BE2C (cell line): Measurements from ENCODE around the gene ZSCAN12. TPM values are rescaled to one million over a fixed set of nuclear protein-coding genes. Genes with fewer than 3 reads are reported as not detected.
"Not testable (repeated sequence)": the region's sequence is repeated elsewhere in the genome, so short reads cannot be mapped to it uniquely, and the experiment has no call there.

Source experiments
- DNase-seq: peaks from one replicate; pipeline ENCODE4 v3.0.0-alpha.2; 2020
- H3K27me3 ChIP-seq: fragments of 250-450 bp; sonication (Bioruptor Pico); 2 replicates; pipeline ENCODE4 v1.5.1; 2020; ENCODE audit warnings: mild to moderate bottlenecking
- H3K36me3 ChIP-seq: fragments of 250-450 bp; sonication (Bioruptor Pico); 2 replicates; pipeline ENCODE4 v1.5.1; 2020; ENCODE audit warnings: mild to moderate bottlenecking
- H3K4me1 ChIP-seq: fragments of 250-450 bp; sonication (Bioruptor Pico); 2 replicates; pipeline ENCODE4 v1.5.1; 2020
- H3K4me3 ChIP-seq: 2 replicates; pipeline ENCODE4 v1.5.1; 2011; ENCODE audit warnings: low read depth, low read length
- H3K9me3 ChIP-seq: fragments of 250-450 bp; sonication (Bioruptor Pico); 2 replicates; pipeline ENCODE4 v1.5.1; 2020
- polyA plus RNA-seq: library from polyadenylated mRNA; unstranded; fragments of >200 nt; gene quantifications from one replicate; pipeline ENCODE4 v1.2.1, GENCODE V29; 2012; ENCODE audit warnings: low read depth, missing spikeins; ENCODE audit not compliant: insufficient read length, insufficient read depth
- TF ChIP-seq, protein P1 (sequence below): IDR thresholded peaks from 2 replicates; pipeline ENCODE4 v1.5.1; 2012; ENCODE audit warnings: mild to moderate bottlenecking, low read depth, low read length

The ZSCAN12 gene
- 5.7 TPM for polyA plus RNA-seq

DNA sequence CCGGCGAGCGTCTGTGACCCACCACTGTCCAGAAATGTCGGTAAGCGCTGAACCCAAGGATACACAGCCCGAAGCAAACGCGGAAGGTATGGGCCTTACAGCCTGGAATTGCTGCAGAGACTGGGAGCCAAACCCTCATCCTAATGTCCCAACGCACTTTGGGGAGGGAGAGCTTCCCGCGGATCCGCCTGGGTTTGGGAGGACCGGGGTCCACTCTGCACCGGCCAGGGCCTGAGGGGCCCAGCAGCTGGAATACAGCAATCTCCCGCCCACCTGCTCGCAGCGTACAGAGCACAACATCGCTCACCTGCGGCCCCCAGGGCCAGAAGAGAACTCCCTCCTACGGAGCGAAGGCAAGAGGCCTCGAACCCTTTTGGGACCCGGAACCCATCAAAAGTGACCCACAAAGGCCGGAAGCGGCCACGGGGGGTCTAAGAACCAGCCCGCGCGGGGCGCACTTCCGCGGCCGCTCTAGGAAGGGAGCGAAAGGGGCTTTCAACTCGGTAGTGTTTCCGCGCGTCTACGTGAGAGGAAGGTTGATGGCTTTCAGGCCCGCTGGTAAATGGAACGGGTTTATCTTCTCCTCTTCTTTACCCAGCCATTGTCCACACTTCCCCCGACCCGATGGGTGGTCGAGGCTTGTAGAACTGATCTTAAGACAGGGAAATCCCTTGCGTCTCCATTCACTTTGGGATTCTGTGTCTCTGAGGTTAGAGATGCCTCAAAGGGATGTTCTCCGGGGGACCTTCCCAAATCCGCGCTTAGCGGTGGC, at the start of gene ZSCAN12:
TSS of gene ZSCAN12 (minus strand) at position 398 of the 772 bp plus-strand sequence. CDS start 1,342 bp downstream, outside the sequence.
- no peaks in the 10 kb centered on the region for H3K27me3 ChIP-seq
- TF ChIP-seq, protein P1, sequence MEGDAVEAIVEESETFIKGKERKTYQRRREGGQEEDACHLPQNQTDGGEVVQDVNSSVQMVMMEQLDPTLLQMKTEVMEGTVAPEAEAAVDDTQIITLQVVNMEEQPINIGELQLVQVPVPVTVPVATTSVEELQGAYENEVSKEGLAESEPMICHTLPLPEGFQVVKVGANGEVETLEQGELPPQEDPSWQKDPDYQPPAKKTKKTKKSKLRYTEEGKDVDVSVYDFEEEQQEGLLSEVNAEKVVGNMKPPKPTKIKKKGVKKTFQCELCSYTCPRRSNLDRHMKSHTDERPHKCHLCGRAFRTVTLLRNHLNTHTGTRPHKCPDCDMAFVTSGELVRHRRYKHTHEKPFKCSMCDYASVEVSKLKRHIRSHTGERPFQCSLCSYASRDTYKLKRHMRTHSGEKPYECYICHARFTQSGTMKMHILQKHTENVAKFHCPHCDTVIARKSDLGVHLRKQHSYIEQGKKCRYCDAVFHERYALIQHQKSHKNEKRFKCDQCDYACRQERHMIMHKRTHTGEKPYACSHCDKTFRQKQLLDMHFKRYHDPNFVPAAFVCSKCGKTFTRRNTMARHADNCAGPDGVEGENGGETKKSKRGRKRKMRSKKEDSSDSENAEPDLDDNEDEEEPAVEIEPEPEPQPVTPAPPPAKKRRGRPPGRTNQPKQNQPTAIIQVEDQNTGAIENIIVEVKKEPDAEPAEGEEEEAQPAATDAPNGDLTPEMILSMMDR = peak; percentile 74
- peaks cover 29% of the 10 kb centered on the region for H3K36me3 ChIP-seq
- DNase-seq = peak; percentile 92
- H3K4me1 ChIP-seq = no peaks in the 10 kb centered on the region
- H3K9me3 ChIP-seq = no peaks in the 10 kb centered on the region
- peak within 1 kb of the TSS; percentile 99 for H3K4me3 ChIP-seq

DNA sequence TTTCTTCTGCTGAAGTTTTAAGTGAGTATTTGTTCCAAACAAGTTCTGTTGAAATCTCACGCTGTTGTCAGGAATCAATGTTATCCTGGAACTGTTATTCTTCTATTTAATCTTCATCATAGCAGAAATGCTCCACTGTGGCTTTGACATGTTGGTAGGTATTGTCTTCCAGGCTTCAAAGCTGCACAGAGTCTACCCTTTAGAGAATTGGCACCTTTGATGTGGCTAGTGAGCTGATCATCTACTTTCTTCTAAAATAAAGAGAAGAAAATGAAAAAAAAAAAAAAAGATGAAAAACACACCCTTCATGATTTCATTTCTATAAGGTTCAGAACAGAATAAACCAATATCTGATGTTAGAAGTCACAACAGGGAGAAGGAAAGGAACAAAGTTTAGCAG, 49.5 kb upstream of the ZSCAN12 start:
- no peak for DNase-seq
- H3K27me3 ChIP-seq = peaks cover 5% of the 10 kb centered on the region; the same call in 1 of the 2 replicates
- no peak overlapping the region for H3K4me3 ChIP-seq
- TF ChIP-seq, protein P1 = no peak
- H3K4me1 ChIP-seq = no peaks in the 10 kb centered on the region
- no peaks in the 10 kb centered on the region; the same call in 1 of the 2 replicates for H3K9me3 ChIP-seq
- no peaks in the 10 kb centered on the region for H3K36me3 ChIP-seq

DNA sequence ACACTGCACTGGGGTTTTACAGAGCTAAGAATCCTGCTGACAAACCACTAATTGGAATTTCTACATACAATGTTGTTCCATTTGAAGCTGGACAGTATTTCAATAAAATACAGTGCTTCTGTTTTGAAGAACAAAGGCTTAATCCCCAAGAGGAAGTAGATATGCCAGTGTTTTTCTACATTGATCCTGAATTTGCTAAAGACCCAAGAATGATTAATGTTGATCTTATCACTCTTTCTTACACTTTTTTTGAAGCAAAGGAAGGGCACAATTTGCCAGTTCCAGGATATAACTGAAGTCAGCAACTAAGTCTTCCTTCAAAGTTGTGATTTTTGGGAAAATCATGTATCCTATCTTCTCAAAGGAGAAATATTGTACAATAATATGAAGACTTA, 48.0 kb upstream of the ZSCAN12 start:
- DNase-seq, H3K36me3 ChIP-seq, H3K4me1 ChIP-seq, H3K9me3 ChIP-seq, H3K27me3 ChIP-seq: not testable (repeated sequence)
- H3K4me3 ChIP-seq = peak overlapping the region; percentile 56

DNA sequence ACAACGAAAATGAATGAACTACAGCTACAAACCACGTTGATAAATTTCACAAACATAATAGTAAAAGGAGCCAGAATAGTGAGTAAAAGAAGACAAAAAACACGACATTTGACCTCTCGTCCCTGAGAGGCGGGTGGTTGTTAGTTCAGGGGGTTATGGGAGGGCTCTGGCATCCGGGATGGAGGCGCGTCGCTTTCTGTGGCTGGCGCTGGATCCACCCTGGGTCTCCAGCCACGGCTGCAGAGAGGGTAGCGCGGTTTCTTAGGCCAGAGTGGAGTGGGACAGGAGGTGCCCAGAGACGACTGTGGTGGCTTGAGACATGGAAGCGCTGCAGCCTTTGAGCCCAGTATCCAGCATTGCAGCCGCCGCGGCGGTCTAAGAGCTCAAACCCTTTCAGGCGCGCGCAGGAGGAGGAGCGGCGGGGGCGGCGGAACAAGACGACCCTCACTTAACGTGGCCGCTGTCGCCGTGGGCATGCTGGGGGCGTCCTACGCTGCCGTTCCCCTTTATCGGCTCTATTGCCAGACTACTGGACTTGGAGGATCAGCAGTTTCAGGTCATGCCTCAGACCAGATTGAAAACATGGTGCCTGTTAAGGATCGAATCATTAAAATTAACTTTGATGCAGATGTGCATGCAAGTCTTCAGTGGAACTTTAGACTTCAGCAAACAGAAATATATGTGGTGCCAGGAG, 47.4 kb upstream of the ZSCAN12 start:
- Histone ChIP-seq H3K4me1 (no peaks in the 10 kb centered on the region), H3K36me3 (no peaks in the 10 kb centered on the region), H3K9me3 (no peaks in the 10 kb centered on the region; the same call in 1 of the 2 replicates), H3K4me3 (peak overlapping the region; percentile 56), H3K27me3 (peaks cover 3% of the 10 kb centered on the region; the same call in 1 of the 2 replicates)
- TF ChIP-seq, protein P1 = no peak
- DNase-seq = peak; percentile 42

DNA sequence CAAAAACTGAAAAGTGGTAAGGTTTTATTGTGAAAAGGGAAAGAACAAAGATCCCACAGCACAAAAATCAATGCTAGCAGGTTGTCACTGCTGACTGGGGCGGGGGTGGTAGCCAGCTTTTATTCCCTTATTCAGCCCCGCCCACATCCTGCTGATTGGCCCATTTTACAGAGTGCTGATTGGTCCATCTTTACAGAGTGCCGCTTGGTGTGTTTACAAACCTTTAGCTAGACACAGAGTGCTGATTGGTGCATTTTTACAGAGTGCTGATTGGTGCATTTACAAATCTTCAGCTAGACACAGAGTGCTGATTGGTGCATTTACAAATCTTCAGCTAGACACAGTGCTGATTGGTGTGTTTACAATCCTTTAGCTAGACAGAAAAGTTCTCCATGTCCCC, 45.2 kb upstream of the ZSCAN12 start:
- not testable (repeated sequence) for H3K4me3 ChIP-seq, H3K9me3 ChIP-seq, H3K36me3 ChIP-seq, H3K27me3 ChIP-seq, H3K4me1 ChIP-seq
- peak; percentile 54 for DNase-seq

DNA sequence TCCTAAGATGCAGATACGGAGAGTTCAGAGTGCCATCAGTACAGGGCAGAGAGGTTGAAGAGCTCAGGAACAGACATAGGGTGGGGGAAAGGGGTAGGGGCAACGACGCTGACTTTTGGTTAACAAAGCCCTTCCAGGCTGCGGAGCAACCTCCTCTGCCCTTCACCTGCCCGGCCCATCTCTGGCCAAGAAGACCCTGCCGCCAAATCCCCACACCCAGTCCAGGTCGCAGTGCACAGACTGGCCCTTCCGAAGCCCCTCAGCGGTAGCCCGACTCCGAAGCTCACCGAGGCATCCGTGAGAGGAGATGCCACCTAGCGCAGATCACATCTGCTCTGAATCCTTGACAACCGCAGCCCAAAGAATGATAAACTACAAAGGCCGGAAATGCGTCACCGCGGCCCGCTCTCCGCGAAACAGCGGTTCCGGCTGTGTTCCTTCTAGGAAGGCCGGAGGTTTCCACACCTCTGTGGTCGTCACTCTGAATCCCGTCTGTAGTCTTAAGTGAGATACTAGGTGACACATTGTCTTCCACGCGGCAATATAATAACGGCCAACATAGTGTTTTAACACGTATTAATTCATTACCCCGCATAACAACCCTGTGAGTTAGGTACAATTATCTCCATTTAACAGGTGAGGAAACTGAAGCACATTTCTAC, 43.7 kb upstream of the ZSCAN12 start, which contains the start of gene ZSCAN23:
TSS of gene ZSCAN23 (minus strand) at position 380 of the 662 bp plus-strand sequence. CDS start 7,225 bp downstream, outside the sequence.
- Histone ChIP-seq H3K4me1 (no peaks in the 10 kb centered on the region), H3K36me3 (no peaks in the 10 kb centered on the region), H3K27me3 (peaks cover 3% of the 10 kb centered on the region; the same call in 1 of the 2 replicates), H3K4me3 (peak within 1 kb of the TSS; percentile 93), H3K9me3 (no peaks in the 10 kb centered on the region; the same call in 1 of the 2 replicates)
- TF ChIP-seq, protein P1 = no peak
- DNase-seq = peak; percentile 84
